ENCODE data around the gene ARMC9.

The ARMC9 gene

DNA sequence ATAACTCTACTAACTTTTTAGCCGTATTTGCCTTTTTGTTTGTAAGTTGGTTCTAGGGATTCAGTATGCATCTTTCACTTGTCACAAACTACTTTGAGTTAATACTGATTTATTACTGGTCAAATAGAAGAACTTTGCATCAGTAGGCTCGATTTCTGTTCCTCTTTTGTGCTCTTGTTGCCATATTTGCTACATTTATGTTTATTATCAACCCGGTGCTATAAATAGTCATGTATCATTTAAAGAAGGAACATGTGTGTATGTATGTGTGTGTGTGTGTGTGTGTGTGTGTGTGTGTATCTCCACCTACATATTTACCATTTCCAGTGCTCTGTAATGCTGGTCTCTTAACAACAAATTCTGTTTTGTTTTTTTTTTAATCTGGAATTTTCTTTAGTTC lies 117.5 kb downstream of the ARMC9 start:
- DNase-seq (ENCODE audit: low spot score) = no peak

DNA sequence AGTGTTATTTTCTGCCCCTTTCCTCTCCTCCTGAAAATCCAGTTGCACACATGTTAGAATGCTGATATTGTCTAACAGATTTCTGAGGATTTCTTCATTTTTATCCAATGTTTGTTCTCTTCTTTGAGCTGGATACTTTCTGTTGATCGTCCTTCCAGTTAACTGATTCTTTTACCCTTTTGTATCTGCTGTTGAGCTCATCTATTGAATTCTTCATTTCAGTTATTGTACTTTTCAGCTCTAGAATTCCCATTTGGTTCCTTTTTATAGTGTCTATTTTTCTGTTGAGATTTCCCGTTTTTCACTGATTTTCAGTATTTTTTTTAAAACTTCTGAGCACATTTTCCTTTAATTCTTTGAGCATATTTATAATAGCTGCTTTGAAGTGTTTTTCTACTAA lies 119.1 kb downstream of the ARMC9 start:
- no peak for DNase-seq (ENCODE audit: low spot score)

DNA sequence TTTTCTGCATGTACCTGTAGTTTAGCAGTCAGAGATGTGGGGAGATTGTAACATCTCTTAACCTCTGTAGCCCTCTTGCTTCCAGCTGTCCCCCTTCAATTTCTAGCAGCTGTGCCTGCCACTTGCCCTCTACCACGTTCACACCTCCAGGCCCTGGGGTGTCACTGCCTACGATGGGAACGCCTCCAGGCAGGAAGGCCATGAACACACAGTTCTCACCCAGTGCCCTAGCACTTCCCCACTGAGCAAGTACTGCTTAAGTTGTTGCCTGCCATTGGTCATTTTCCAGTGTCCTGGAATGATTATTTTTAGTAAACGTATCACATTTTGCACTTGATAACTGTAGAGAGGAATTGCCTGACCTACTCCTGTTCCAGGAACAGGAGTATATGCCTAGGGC lies 120.0 kb downstream of the ARMC9 start:
- no peak for DNase-seq (ENCODE audit: low spot score)

DNA sequence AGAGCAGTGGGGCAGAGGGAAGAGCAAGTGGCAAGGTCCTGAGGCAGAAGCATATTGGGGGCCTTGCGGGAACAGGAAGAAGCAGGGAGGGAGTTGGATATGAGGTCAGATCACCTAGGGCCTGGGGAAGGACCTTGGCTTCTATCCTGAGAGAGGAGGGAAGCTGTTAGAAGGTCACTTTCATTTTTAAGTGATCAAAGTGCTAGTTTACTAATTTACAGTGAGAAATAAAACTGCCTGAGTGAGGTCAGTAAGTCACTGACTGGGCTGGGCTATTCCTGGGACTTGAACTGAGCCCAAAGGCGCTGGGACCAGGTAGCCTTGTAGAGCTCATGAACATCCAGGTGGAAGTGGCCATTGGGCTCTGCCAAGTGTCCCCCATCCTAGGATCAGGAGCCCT lies 120.5 kb downstream of the ARMC9 start:
- no peak for DNase-seq (ENCODE audit: low spot score)

DNA sequence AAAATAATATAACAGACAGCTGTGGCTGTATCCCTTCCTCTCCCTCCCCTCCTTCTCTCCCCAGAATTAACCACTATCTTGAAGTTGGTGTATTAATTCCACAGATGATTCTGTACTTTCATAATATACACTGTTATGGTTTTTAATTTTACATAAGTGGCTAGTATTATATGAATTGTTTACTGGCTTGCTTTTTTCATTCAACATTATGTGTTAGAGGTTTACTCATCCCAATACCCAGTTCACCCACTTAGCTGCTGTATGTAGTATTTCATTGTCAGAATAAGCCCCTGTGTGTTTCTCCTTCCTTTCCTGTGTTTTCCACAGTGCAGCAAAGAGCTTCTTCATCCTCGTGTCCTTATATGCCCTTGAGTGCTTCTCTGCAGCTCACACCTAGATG lies 121.4 kb downstream of the ARMC9 start:
- no peak for DNase-seq (ENCODE audit: low spot score)

DNA sequence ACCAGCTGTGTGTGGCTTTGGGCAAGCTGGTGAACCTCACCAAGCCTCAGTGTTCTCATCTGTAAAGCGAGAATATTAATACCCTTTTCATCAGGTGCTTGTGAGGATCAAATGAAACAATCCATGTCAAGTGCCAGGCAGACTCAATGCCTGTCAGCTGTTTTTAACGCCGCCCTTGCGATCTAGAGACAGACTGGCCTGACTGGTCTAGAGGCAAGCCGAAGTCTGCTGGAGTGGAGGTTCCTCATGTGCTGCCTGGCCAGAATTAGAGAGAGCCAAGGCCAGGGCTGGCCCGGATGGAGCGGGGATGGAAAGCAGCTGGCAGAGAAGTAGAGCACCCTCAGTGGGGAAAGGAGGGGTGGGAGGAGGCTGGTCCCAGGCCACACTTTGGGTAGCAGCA lies 122.6 kb downstream of the ARMC9 start:
- no peak for DNase-seq (ENCODE audit: low spot score)

DNA sequence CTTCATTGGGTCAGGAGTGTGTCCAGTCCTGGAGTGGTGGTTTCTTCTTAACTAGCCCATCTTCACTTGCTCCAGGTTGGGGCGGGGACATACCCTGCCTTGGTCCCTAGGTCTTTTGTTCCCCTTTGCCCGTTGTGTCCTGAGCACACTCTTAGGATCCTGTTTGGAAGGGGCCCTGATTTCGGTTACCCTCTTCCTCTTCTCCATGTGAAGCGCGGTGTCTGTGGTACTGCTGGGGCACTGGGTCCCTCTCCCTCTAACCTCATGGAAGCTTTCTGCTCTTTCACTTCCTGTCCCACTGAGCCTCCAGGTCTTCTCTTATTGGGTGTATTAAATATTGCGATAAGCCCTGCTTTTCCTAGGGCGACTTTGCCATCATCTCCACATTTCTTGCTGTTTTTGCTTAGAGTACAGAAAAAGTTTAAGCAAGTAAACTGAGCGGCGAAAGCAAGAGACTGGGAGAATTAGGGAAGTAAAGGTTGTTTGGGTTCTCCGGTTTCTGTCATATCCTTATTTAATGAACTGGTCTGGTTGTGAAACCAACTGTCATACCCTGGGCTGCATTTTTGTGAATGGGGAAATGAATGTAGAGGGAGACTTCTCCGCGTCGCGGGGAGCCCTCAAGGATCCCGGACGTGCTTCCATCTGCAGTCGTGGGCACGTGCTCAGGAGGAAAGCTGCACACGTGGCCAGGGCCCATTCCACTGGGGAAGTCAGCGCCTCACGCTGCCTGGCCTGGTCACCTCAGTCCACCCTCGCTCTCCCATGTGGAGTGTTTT lies 123.3 kb downstream of the ARMC9 start:
- no peak for DNase-seq (ENCODE audit: low spot score)

DNA sequence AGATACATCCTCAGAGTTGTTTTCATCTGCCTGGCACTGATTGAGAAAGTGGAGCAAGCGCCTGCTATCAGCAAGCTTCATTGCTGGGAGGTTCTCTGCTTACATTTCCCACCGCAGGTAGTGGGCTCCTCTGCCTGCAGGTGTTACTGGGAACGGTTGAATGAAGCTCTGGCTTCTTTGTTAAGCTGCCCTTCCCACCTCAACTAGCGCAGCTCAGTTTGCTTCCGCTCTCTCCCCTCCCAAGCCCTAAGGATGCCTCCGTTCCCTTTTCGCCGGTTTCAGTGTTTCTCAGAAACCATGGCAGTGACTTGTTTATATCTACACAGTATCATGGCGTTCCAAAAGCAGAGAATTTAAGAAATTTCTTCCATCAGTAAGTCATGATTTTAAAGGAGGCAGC lies 124.9 kb downstream of the ARMC9 start:
- no peak for DNase-seq (ENCODE audit: low spot score)

DNA sequence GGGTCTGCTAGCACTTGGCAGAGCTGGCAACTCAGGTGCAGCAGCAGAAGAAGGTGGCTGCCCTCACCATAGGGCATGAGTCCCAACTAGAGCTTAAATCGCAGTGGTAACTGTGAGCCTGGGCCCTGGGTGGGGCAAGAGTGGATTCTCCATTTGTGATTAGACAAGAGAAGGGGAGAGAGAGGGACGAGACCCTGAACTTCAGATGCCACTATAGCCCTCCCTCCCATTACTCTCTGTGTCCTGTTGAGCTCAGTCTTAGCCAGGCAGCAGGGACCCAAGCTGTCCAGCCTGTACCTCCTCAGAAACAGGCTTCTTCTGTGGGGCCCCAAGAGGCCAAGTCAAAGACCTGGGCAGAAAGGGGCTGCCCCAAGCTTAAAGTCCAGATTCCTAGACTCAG lies 127.4 kb downstream of the ARMC9 start:
- no peak for DNase-seq (ENCODE audit: low spot score)

DNA sequence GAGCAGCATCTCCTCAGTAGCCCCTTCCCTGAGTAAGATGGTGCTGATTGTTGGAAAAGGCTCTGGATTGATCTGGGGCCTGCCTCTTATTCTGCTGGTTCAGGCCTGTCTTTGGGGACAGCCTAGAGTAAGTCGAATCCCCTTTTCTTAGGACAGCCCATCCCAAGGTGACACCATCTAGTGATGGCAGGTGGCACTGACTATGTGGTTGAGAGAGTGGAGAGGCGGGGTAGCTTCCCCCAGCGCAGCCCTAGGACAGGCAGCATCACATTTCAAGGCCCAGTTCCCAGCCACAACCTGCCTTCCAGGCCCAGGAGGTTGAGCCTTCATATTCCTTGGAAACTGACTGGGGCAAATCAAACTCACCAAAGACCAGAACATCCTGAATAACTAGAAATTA lies 128.0 kb downstream of the ARMC9 start:
- no peak for DNase-seq (ENCODE audit: low spot score)

DNA sequence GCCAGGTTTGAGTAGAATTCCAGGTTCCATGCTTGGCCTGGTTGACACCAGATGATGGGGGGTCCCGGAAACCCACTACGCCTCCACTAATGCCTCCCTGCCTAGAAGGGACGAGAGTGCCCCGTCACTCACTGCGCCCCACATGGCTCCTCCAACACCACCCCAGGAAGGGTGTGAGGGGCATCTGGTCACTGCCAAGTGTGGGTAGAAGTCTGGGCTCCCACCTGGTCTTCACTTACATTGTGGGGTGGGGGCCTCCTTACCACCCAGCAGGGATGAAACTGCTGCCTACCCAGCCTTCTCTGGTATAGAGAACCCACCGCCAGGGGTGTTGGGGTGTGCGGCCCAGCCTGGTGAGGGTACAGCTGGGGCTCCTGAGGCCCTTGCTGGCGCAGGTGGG lies 131.9 kb downstream of the ARMC9 start:
- DNase-seq (ENCODE audit: low spot score) = no peak

DNA sequence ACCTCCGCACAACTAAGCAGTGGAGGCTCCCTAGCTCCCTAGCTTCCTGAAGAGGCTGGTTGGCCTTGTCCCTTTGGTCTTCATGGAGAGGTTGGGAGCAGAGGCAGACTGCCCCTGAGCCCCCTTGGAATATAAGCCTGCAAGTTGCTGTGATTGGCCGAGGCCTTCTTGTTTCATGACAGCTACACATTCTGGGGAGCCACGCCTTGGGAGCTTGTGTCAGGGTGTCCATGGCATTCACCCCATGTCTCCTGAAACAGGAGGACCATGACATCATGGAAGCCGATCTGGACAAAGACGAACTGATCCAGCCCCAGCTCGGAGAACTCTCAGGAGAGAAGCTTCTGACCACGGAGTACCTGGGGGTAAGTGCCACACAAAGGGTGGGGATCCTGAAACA lies 133.1 kb downstream of the ARMC9 start:
- no peak for DNase-seq (ENCODE audit: low spot score)

DNA sequence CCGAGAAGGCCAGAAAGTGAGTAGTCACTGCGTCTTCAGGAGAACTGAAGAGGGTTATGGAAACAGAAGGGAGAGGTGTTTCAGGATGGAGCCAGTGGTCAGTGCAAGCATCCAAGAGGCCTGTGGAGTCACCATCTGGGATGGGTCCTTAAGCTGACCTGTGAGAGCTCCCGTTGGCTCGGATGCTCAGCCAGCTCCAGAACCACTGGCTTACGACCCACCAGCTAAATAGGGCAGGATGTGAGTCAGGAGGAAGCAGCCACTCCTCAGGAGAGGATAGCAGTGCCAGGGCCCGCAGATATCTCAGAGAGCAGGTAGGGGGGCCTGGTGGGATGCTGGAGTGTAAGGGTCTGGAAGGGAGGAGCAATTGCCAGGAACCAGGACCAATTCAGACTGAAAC lies 134.0 kb downstream of the ARMC9 start:
- no peak for DNase-seq (ENCODE audit: low spot score)

DNA sequence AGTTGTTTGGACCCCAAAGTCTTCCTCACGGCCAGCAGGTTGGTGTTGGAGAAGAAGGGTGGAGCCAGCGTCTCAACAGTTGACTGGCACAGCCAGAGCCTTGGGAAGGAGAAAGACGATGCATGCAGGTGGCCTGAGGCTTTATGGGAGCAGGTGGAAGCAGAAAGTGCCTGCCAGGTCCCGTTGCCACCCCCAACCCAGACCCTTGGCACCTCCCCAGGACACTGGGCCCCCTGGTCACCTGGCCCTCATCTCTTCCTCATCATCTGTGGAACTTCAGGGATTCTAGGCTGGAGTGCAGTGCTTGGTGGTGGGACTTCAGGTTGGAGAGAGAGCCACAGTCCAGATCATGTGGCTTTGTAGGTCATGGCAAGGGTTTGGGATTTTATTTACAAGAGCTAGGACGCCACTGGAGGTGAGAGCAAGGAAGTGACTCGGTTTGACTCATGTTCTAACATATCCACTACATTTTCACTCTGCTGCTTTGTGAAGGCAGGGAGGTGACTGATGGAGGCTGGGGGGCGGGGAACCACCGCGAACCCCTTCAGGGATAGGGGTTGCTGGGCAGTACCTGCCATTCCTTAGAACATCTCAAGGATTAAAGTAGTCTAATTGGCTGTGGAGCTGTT lies 134.6 kb downstream of the ARMC9 start:
- DNase-seq (ENCODE audit: low spot score) = no peak

DNA sequence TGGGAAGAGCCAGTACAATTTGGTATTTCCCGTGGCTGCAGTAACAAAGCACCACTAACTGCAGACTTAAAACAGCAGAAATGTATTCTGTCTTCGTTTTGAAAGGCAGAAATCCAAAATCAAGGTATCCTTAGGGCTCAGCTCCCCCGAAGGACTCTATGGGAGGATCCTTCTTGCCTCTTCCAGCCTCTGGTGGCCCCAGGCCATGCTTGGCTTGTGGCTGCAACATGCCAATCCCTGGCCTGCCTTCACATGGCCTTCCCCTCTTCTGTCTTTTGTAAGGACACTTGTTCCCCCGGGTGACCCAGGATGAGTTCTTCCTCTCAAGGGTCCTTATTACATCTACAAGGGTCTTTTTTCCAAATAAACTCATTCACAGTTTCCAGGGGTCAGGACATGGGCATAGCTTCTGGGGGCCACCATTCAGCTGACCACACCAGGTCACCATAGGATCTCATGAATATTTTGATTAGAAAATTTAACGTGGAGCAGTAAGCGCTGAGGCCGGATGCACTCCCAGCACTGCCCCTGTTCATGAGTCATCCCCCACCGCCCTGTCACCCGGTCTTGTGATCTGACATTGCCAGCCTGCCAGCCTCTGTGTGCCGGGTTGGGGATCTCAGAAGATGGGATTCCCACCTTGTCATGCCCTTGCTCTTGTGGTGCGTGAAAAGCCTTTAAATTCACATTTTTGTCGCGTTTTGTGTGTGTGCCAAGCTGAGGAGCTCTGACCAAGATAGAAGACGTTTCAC lies 135.9 kb downstream of the ARMC9 start:
- no peak for DNase-seq (ENCODE audit: low spot score)

DNA sequence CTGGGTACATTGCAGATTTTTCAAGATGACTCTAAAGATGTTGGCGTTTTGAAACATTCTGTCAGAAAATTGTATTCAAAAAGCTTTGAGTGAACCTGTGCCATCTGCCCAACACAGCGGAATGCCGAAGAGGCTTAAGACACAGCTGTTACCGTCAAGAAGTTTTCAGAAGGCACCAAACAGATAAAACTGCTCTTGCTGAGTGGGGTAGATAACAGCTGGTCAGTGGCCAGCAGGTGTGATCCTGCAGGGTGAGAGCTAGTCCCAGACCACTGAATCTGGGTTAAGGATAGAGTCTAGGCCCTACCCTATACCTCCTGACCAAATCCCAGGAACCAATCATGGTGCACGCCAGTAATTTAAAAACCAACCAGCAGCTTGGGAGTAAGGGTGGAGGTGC lies 136.6 kb downstream of the ARMC9 start:
- no peak for DNase-seq (ENCODE audit: low spot score)

DNA sequence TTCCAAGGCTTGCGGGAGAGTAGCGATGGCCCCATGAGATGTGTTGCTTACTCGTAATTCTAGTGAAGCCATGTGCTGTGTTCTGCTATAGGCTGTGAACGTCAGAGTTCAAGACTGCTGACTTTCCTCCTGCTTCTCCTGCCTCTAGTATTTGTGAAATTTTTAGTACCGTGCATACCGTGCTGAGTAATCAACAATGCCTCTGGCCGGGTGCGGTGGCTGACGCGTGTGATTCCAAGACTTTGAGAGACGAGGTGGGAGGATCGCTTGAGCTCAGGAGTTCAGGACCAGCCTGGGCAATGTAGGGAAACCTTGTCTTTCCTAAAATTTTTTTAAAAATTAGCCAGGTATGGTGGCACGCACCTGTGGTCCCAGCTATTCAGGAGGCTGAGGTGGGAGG lies 137.2 kb downstream of the ARMC9 start:
- DNase-seq (ENCODE audit: low spot score) = no peak

DNA sequence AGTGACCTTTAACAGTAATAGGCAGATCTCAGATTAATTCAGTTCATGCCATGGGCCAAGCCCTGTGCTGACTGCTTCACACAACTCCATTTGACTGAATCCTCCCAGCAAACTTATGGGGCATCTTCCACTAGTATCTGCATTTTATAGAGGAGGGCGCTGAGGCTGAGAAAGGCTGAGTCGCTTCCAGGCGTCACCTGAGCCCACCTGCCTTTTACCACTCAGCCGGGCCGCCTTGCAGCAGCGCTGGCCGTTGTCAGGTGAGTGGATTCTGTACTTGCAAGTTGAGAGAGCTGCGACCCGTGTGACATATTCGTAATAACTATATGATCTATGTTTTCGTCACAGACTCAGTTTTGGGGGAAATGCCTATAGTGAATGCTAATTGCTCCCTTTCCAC lies 137.8 kb downstream of the ARMC9 start:
- DNase-seq (ENCODE audit: low spot score) = no peak

DNA sequence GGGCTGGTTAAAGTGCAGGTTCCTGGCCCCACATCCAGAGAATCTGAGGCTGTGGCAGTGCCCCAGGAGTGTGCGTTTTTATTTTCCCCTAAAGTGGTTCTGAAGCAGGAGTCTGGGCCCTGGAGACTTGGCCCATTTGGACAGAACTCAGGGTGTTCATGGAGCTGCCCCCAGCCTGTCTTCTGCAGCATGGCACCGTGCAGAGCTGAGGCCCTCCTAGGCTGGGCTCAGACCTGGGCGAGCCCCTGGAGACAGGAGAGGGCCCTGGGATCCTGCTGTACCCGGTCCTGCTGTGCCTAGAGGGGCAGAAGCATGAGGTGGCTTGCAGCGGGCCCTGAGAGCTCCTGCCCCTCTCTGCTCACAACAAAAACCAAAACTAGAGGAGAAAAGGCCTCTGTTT lies 138.3 kb downstream of the ARMC9 start:
- DNase-seq (ENCODE audit: low spot score) = no peak

DNA sequence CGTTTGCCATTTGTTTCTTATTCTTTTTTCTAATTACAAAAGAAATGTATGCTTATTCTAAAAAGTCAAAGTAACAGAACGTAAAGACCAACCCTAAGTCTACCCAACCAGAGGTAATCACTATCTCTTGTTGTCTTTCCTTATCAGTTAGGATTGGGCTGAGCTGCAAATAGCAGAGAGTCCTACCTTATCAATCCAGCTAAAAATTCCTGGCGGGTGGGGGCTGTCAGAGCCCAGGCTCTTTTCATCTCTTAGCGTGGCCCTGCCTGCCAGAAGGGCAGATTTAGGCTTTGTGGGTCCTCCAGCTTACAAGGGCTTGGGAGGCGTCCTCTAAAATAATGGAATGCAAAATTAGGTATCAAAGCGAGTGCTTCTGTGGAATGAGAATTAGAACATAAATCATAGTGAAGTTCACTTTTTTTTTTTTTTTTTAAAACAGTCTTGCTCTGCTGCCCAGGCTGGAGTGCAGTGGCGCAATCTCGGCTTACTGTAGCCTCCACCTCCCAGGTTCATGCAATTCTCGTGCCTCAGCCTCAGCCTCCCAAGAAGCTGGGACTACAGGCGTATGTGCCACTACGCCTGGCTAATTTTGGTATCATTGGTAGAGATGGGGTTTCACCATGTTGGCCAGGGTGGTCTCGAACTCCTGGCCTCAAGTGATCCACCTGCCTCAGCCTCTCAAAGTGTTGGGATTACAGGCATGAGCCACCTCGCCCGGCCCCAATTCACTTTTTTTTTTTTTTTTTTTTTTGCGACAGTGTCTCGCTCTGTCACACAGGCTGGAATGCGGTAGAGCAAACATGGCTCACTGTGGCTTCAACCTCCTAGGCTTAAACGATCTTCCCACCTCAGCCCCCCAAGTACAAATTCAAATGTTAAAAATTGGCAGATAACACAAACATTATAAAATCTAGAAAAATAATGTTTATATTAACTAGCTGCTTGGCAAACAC lies 139.7 kb downstream of the ARMC9 start:
- DNase-seq (ENCODE audit: low spot score) = no peak

DNA sequence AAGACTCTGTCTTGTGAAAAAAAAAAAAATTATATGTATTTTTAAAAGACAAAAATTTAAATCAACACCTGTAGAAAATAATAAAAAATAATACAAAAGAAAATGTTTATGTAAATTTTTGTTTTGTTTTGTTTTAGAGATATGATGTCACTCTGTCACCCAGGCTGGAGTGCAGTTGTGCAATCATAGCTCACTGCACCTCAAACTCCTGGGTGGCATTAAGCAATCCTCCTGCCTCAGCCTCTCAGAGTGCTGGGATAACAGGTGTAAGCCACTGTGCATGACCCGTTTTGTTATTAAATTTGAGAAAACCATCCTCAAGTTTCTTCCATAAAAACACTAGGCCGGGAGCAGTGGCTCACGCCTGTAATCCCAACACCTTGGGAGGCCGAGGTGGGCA lies 140.9 kb downstream of the ARMC9 start:
- no peak for DNase-seq (ENCODE audit: low spot score)

DNA sequence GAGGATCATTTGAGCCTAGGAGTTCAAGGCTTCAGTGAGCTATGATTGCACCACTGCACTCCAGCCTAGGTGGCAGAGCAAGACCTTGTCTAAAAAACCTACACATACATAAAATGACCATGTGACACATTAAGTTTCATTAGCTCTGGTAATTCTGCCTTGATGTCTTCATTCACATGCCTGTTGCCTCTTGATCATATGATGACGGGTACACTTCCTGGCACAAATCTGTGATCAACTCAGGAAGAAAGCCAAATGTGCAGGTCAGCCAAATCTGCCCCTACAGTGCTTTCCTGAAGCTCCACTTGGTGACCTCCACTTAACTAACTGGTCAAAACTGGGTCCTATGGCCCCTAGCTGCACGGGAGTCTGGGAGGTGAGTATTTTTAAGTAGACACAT lies 142.7 kb downstream of the ARMC9 start:
- DNase-seq (ENCODE audit: low spot score) = no peak

Data from GM03348 (cell line).